HG02852 (cell line): ENCODE measurements around the gene ERP27.

Experiments
- ATAC-seq: cut with Tn5 transposase; IDR thresholded peaks from one replicate; pipeline ENCODE4 v1.9.1; 2021; ENCODE audit warnings: mild to moderate bottlenecking, moderate library complexity; ENCODE audit not compliant: unreplicated experiment

Gene ERP27

GRCh38 chr12:14904854-14905253 is 33.5 kb downstream of the ERP27 start:
- ATAC-seq: no peak

GRCh38 chr12:14903386-14904098 is 34.8 kb downstream of the ERP27 start:
- no peak for ATAC-seq

GRCh38 chr12:14902465-14902864 is 35.9 kb downstream of the ERP27 start:
- no peak for ATAC-seq

GRCh38 chr12:14901228-14901562 is 37.1 kb downstream of the ERP27 start:
- no peak for ATAC-seq

- ATAC-seq: no peak
These were observed 37.7 kb downstream of the ERP27 start for GRCh38 chr12:14900521-14901227.

- ATAC-seq: no peak
These were observed 41.7 kb downstream of the ERP27 start for GRCh38 chr12:14896521-14897169.

GRCh38 chr12:14893506-14894250 is 44.7 kb downstream of the ERP27 start:
- ATAC-seq: no peak

- ATAC-seq: no peak
These were observed 45.4 kb downstream of the ERP27 start for GRCh38 chr12:14892726-14893505.

GRCh38 chr12:14890701-14891100 is 47.6 kb downstream of the ERP27 start:
- no peak for ATAC-seq

- no peak for ATAC-seq
These were observed 52.1 kb downstream of the ERP27 start for GRCh38 chr12:14886271-14886670.

GRCh38 chr12:14885718-14886221 is 52.6 kb downstream of the ERP27 start, which contains the start of gene MGP:
TSS of gene MGP (minus strand) at chr12:14885854. CDS start at chr12:14885791, 63 bp downstream.
- ATAC-seq: no peak

GRCh38 chr12:14884458-14884878 is 53.9 kb downstream of the ERP27 start:
- peak; percentile 97 for ATAC-seq

GRCh38 chr12:14883686-14884085 is 54.7 kb downstream of the ERP27 start:
- no peak for ATAC-seq

- ATAC-seq: no peak
These were observed 57.4 kb downstream of the ERP27 start for GRCh38 chr12:14880890-14881453.

GRCh38 chr12:14879222-14879933 is 59.0 kb downstream of the ERP27 start:
- ATAC-seq: no peak

- no peak for ATAC-seq
These were observed 59.8 kb downstream of the ERP27 start for GRCh38 chr12:14878488-14878887.

- ATAC-seq: no peak
These were observed 61.5 kb downstream of the ERP27 start for GRCh38 chr12:14876833-14877232.

GRCh38 chr12:14874882-14875281 is 63.5 kb downstream of the ERP27 start:
- ATAC-seq: no peak

- ATAC-seq: no peak
These were observed 64.7 kb downstream of the ERP27 start for GRCh38 chr12:14873440-14874185.
